Left renal cortex interstitium (tissue), 4 donors: Measurements from ENCODE around the gene NCOA6. TPM values are rescaled to one million over a fixed set of nuclear protein-coding genes. Genes with fewer than 3 reads are reported as not detected.

ENCODE experiments used
- DNase-seq, 4 donors: peaks; one replicate each; pipeline ENCODE4 v3.0.0-alpha.2; 2013; ENCODE audit warnings: low read depth in 4 of 4, low spot score in 2 of 4, missing footprints in 1 of 4
- polyA plus RNA-seq, 4 donors: library from polyadenylated mRNA; unstranded; fragments of 120-200 nt; gene quantifications; one replicate each; pipeline ENCODE4 v1.2.1, GENCODE V29; 2013; ENCODE audit not compliant: insufficient read length in 4 of 4

NCOA6 gene
- polyA plus RNA-seq, 4 donors = 43.9 to 52.0 (median 48.0) TPM

GRCh38 chr20:34669094-34669493 lies 156.4 kb downstream of the NCOA6 start:
- no peak for DNase-seq

Other genes with a start within 250 kb of the NCOA6 start
- gene PIGU, start 148.6 kb downstream of the NCOA6 start, polyA plus RNA-seq = 10 to 100 TPM; 37.0 to 46.1 (median 41.3) TPM
- 10 to 100 TPM; 11.0 to 14.9 (median 12.4) TPM for gene TP53INP2, start 121.3 kb downstream of the NCOA6 start, polyA plus RNA-seq
- 10 to 100 TPM; 16.0 to 39.1 (median 29.1) TPM for gene GGT7, start 47.2 kb upstream of the NCOA6 start, polyA plus RNA-seq
- 10 to 100 TPM; 35.8 to 50.2 (median 41.9) TPM for gene ACSS2, start 51.0 kb upstream of the NCOA6 start, polyA plus RNA-seq
- 10 to 100 TPM; 50.1 to 61.3 (median 59.0) TPM for gene GSS, start 130.2 kb upstream of the NCOA6 start, polyA plus RNA-seq
- 1 to 10 TPM in 2 of 4 donors, under 1 TPM in 2; 0.49 to 3.0 (median 1.4) TPM for gene MYH7B, start 130.2 kb upstream of the NCOA6 start, polyA plus RNA-seq